K562 (cell line): Measurements from ENCODE around the gene EFHC1. TPM values are rescaled to one million over a fixed set of nuclear protein-coding genes. Genes with fewer than 3 reads are reported as not detected.
A peak's percentile ranks its signal among the peaks of the same experiment; 100 is the strongest.

Experiments used
- ATAC-seq: fragments of 200-7000 bp; cut with Tn5 transposase; 3 replicates; pipeline ENCODE4 v1.9.1; 2020; ENCODE audit warnings: moderate library complexity
- BruUV-seq: library from RNA; stranded (reverse); fragments of 400-500 nt; replicated peaks from 2 replicates; lab custom pipeline; 2021; lab: Mats Ljungman, UMichigan
- CTCF ChIA-PET: fragments of 300-600 bp; formaldehyde crosslinking; extraction: SDS; loops from one replicate; lab custom pipeline; 2021; ENCODE audit warnings: low intra/inter-chr PET ratio; lab: Yijun Ruan, JAX
- POLR2A ChIA-PET: fragments of 300-600, 350-650 bp; sonication (Branson Sonifier 250); formaldehyde crosslinking; extraction: SDS; loops from one replicate; lab custom pipeline; 2021; ENCODE audit warnings: antibody characterized with exemption, inconsistent platforms; lab: Yijun Ruan, JAX
- DNase-seq, 4 experiments: peaks; one replicate each; pipeline versions ENCODE4 v3.0.0 to v3.0.0-alpha.2; 2011 to 2018; ENCODE audit warnings: low spot score in 3 of 4, mixed read lengths in 3 of 4; ENCODE audit errors: extremely low read depth in 1 of 4
- FAIRE-seq: peaks from 2 replicates; lab custom pipeline; 2011; peaks lifted over from hg19 to GRCh38; lab: Jason Lieb, UNC
- H2AFZ ChIP-seq: 2 replicates; pipeline ENCODE4 v1.6.0; 2011; ENCODE audit warnings: low read depth, low read length, control low read depth, inconsistent platforms
- H3K27ac ChIP-seq: fragments of 200-600 bp; 3 replicates; pipeline ENCODE4 v1.8.0; 2011; ENCODE audit warnings: low read depth, mild to moderate bottlenecking, control low read depth, inconsistent platforms, low read length, moderate library complexity, mixed read lengths; ENCODE audit errors: extremely low read depth
- H3K27me3 ChIP-seq, 2 experiments: fragments of 300-600 bp in 1 of 2; 2 replicates in 1 of 2; 3 replicates in 1 of 2; pipeline versions ENCODE4 v1.6.0 to v1.8.0; 2011; ENCODE audit warnings: inconsistent platforms in 2 of 2, low read length in 2 of 2, mild to moderate bottlenecking in 1 of 2, mixed read lengths in 1 of 2, moderate library complexity in 1 of 2; ENCODE audit not compliant: control insufficient read depth in 2 of 2, insufficient read depth in 2 of 2
- H3K36me3 ChIP-seq: fragments of 300-600 bp; 3 replicates; pipeline ENCODE4 v1.8.0; 2011; ENCODE audit warnings: mild to moderate bottlenecking, low read length, inconsistent platforms; ENCODE audit not compliant: control insufficient read depth, insufficient read depth
- H3K4me1 ChIP-seq, 2 experiments: fragments of 200-600 bp in 1 of 2; replicated peaks in 1 of 2; 2 replicates in 1 of 2; 3 replicates in 1 of 2; pipeline versions ENCODE4 v1.5.1 to v1.8.0; 2011; ENCODE audit warnings: inconsistent platforms in 2 of 2, low read length in 2 of 2, mild to moderate bottlenecking in 1 of 2, mixed read lengths in 1 of 2, moderate library complexity in 1 of 2; ENCODE audit not compliant: control insufficient read depth in 2 of 2, insufficient read depth in 2 of 2
- H3K4me2 ChIP-seq: 2 replicates; pipeline ENCODE4 v1.6.1; 2011; ENCODE audit warnings: low read length, control low read depth, inconsistent platforms, mixed read lengths; ENCODE audit not compliant: insufficient read depth
- H3K4me3 ChIP-seq: fragments of 200-600 bp; sonication (generic), shearing (Covaris generic); 2 replicates; pipeline ENCODE4 v1.5.1; 2016; ENCODE audit warnings: control low read depth, inconsistent platforms
- H3K79me2 ChIP-seq: fragments of 200-600 bp; 3 replicates; pipeline ENCODE4 v1.8.0; 2011; ENCODE audit warnings: low read length, inconsistent platforms; ENCODE audit not compliant: control insufficient read depth, insufficient read depth
- H3K9ac ChIP-seq, 2 experiments: 2 replicates each; pipeline versions ENCODE4 v1.6.0 to v1.6.1; 2011; ENCODE audit warnings: low read depth in 2 of 2, low read length in 2 of 2, control low read depth in 1 of 2, inconsistent platforms in 1 of 2, mild to moderate bottlenecking in 1 of 2, mixed read lengths in 1 of 2; ENCODE audit not compliant: insufficient read depth in 1 of 2
- H3K9me1 ChIP-seq: one replicate; pipeline ENCODE4 v1.6.0; 2011; ENCODE audit warnings: inconsistent platforms, mild to moderate bottlenecking, low read length, moderate library complexity; ENCODE audit not compliant: control insufficient read depth, insufficient read depth
- H3K9me3 ChIP-seq: replicated peaks from 2 replicates; pipeline ENCODE4 v1.5.1; 2011; ENCODE audit warnings: low read depth, low read length, inconsistent platforms; ENCODE audit not compliant: control insufficient read depth, insufficient read depth
- H4K20me1 ChIP-seq: replicated peaks from 2 replicates; pipeline ENCODE4 v1.6.1; 2011; ENCODE audit warnings: low read length, inconsistent platforms, mixed read lengths; ENCODE audit not compliant: control insufficient read depth, insufficient read depth
- GABPB1 ChIP-seq: sonication (generic); formaldehyde crosslinking; IDR thresholded peaks from 2 replicates; pipeline ENCODE4 v1.8.0; 2022; ENCODE audit warnings: mild to moderate bottlenecking, missing genetic modification reagents
- KLF1 ChIP-seq: fragments of 450-650 bp; IDR thresholded peaks from 2 replicates; pipeline ENCODE4 v1.6.1; 2016; ENCODE audit warnings: missing genetic modification characterization, missing compliant biosample characterization
- L3MBTL2 ChIP-seq: fragments of 450-650 bp; IDR thresholded peaks from 2 replicates; pipeline ENCODE4 v1.6.1; 2016; ENCODE audit warnings: mild to moderate bottlenecking, moderate library complexity
- MCM2 ChIP-seq: fragments of 450-650 bp; IDR thresholded peaks from 2 replicates; pipeline ENCODE4 v1.6.1; 2017; ENCODE audit warnings: low read depth, mild to moderate bottlenecking
- MIER1 ChIP-seq: fragments of 450-650 bp; IDR thresholded peaks from 2 replicates; pipeline ENCODE4 v1.6.1; 2016; ENCODE audit warnings: antibody characterized with exemption, mild to moderate bottlenecking, low read depth
- NR2C1 ChIP-seq, 2 experiments: fragments of 450-650 bp; IDR thresholded peaks; 2 replicates each; pipeline ENCODE4 v1.6.1; 2017; ENCODE audit warnings: mild to moderate bottlenecking in 2 of 2, antibody characterized with exemption in 1 of 2, inconsistent platforms in 1 of 2, missing compliant biosample characterization in 1 of 2, missing genetic modification characterization in 1 of 2
- NR3C1 ChIP-seq: sonication (generic); formaldehyde crosslinking; IDR thresholded peaks from 2 replicates; pipeline ENCODE4 v1.8.1; 2022; ENCODE audit warnings: missing genetic modification reagents
- POLR2G ChIP-seq: fragments of 200-400 bp; formaldehyde crosslinking; IDR thresholded peaks from 2 replicates; pipeline ENCODE4 v1.6.1; 2017; ENCODE audit warnings: low read depth, mild to moderate bottlenecking, antibody characterized with exemption, low read length, moderate library complexity
- ZFX ChIP-seq: sonication (generic); formaldehyde crosslinking; IDR thresholded peaks from 2 replicates; pipeline ENCODE4 v1.8.0; 2022; ENCODE audit warnings: mild to moderate bottlenecking, missing genetic modification reagents, moderate library complexity
- ZKSCAN1 ChIP-seq: fragments of 150-350 bp; IDR thresholded peaks from 2 replicates; pipeline ENCODE4 v1.6.1; 2016; ENCODE audit warnings: low read depth, low read length
- ZNF707 ChIP-seq: fragments of 250-450 bp; sonication (Bioruptor Pico); conservative IDR thresholded peaks from 2 replicates; pipeline ENCODE4 v1.8.0; 2022; ENCODE audit warnings: inconsistent platforms, mild to moderate bottlenecking, moderate library complexity
- WGBS: fragments of 100-300 bp; shearing (Covaris generic); methylation state at CpG from one replicate; pipeline ENCODE4 v1.1.6; 2016; ENCODE audit warnings: low coverage, mixed read lengths; ENCODE audit not compliant: insufficient coverage; ENCODE audit errors: missing lambda C conversion rate; 5-methylcytosine and 5-hydroxymethylcytosine counted together
- in situ Hi-C: fragments of 300-500 bp; cut with MboI; formaldehyde crosslinking; loops from 4 replicates; pipeline ENCODE4 v1.15.0; 2018; ENCODE audit warnings: inconsistent platforms, mixed read lengths
- intact Hi-C: fragments of 100-400 bp; cut with micrococcal nuclease; formaldehyde crosslinking; loops from 2 replicates; pipeline ENCODE4 v1.14.2; 2022
- polyA plus RNA-seq, 8 experiments: library from polyadenylated mRNA; depleted of rRNA in 4 of 8; stranded (reverse) in 5 of 8; unstranded in 3 of 8; fragments of >200 nt; fragmentation: Nextera tagmentation in 2 of 8; fragmentation: Illumina TruSeq in 1 of 8; extraction: Ambion mirVana in 2 of 8; extraction: Trizol in 1 of 8; gene quantifications; 2 replicates each; pipeline versions ENCODE4 v1.2.1 to v1.2.3, GENCODE V29; 2011 to 2014; ENCODE audit warnings: inconsistent platforms in 1 of 8, missing spikeins in 1 of 8
- total RNA-seq, 7 experiments: library from RNA; depleted of rRNA in 6 of 7; stranded (reverse); fragments of >200 nt in 6 of 7; fragmentation: Illumina TruSeq in 2 of 7; extraction: Trizol in 2 of 7; gene quantifications; 2 replicates each; pipeline versions ENCODE4 v1.2.1 to v1.2.3, GENCODE V29; 2011 to 2021; ENCODE audit warnings: low replicate concordance in 1 of 7
- TF ChIP-seq, protein P1 (sequence below), 2 experiments: fragments of 250-450 bp in 1 of 2; fragments of 450-650 bp in 1 of 2; sonication (Bioruptor Pico) in 1 of 2; IDR thresholded peaks; 2 replicates each; pipeline versions ENCODE4 v1.6.1 to v1.8.0; 2016 to 2021; ENCODE audit warnings: mild to moderate bottlenecking in 2 of 2, moderate library complexity in 2 of 2, missing compliant biosample characterization in 1 of 2, missing genetic modification characterization in 1 of 2
- TF ChIP-seq, protein P2 (sequence below): fragments of 250-450 bp; sonication (Bioruptor Pico); IDR thresholded peaks from 2 replicates; pipeline ENCODE4 v1.4.0; 2020
- TF ChIP-seq, protein P3 (sequence below): sonication (generic); formaldehyde crosslinking; IDR thresholded peaks from 2 replicates; pipeline ENCODE4 v1.8.1; 2022; ENCODE audit warnings: missing genetic modification reagents
- TF ChIP-seq, protein P4 (sequence below): IDR thresholded peaks from 3 replicates; pipeline ENCODE4 v1.6.1; 2011; ENCODE audit warnings: borderline replicate concordance, mild to moderate bottlenecking, moderate library complexity; ENCODE audit not compliant: insufficient read length; ENCODE audit errors: extremely low read depth
- TF ChIP-seq, protein P5 (sequence below): fragments of 250-450 bp; sonication (Bioruptor Pico); IDR thresholded peaks from 2 replicates; pipeline ENCODE4 v1.9.0; 2021; ENCODE audit warnings: mild to moderate bottlenecking

EFHC1 gene
- total and polyA plus RNA-seq, 9 of the 15 experiments (the other 6 are each of a cell fraction or from before 2014, with no cell fraction given) = 9.5 to 31.0 (median 14.9) TPM

DNA sequence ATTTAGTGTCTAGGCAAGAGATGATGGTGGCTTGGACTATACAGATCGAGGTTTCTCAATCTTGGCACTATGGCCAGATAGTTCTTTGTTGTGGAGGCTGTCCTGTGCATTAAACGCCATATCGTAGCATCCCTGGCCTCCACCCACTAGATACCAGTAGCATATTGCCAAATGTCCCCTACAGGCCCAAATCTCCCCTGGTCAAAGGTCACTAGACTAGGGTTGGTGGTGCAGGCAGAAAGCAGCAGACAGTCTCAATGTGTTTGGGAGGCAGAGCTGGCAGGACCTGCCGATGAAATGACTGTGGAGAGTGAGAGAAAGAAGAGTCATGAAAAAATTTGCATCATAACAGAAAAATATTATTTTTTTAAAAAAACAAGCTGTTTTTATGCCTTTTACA, 93.8 kb downstream of the EFHC1 start:
- Histone ChIP-seq H4K20me1 (no peaks in the 10 kb centered on the region), H3K9ac (no peak overlapping the region), H3K79me2 (peaks cover 3% of the 10 kb centered on the region; the same call in 1 of the 3 replicates), H2AFZ (no peak overlapping the region), H3K4me1 (peaks cover 37 to 44% of the 10 kb centered on the region in 2 experiments), H3K4me2 (no peak overlapping the region; the same call in 1 of the 2 replicates), H3K9me3 (no peaks in the 10 kb centered on the region), H3K36me3 (peaks cover 53% of the 10 kb centered on the region; the same call in 2 of the 3 replicates), H3K27me3 (no peaks in the 10 kb centered on the region), H3K4me3 (no peak overlapping the region), H3K9me1 (peaks cover 3% of the 10 kb centered on the region), H3K27ac (no peak overlapping the region; the same call in 2 of the 3 replicates)
- 73% methylated on average over 4 of the region's 4 CpGs for WGBS
- intact Hi-C loops (loop anchor here (10.0 kb wide), 1 partner anchor 229 kb away; the partner anchor contains the start of gene MCM3), in situ Hi-C loops (no loop called here)
- ATAC-seq (no peak), FAIRE-seq (no peak), DNase-seq (no peak)
- no TSS peak for BruUV-seq
- CTCF ChIA-PET = no interaction called here
- POLR2A ChIA-PET = interaction anchor here (0.7 to 1.0 kb wide), 2 partner anchors 10 to 151 kb away, joined by 3 read pairs; no protein-coding TSS in a partner anchor
- TF ChIP-seq, protein P1, sequence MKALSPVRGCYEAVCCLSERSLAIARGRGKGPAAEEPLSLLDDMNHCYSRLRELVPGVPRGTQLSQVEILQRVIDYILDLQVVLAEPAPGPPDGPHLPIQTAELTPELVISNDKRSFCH (CRISPR knock-in tag; IDR thresholded peaks at IDR 0.05) = no peak
- TF ChIP-seq, protein P1 (tag; IDR thresholded peaks at IDR 0.05) = no peak
- TF ChIP-seq, protein P2, sequence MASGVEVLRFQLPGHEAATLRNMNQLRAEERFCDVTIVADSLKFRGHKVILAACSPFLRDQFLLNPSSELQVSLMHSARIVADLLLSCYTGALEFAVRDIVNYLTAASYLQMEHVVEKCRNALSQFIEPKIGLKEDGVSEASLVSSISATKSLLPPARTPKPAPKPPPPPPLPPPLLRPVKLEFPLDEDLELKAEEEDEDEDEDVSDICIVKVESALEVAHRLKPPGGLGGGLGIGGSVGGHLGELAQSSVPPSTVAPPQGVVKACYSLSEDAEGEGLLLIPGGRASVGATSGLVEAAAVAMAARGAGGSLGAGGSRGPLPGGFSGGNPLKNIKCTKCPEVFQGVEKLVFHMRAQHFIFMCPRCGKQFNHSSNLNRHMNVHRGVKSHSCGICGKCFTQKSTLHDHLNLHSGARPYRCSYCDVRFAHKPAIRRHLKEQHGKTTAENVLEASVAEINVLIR (CRISPR knock-in tag) = no peak
- no peak for TF ChIP-seq KLF1 (tag)
- TF ChIP-seq, protein P3, sequence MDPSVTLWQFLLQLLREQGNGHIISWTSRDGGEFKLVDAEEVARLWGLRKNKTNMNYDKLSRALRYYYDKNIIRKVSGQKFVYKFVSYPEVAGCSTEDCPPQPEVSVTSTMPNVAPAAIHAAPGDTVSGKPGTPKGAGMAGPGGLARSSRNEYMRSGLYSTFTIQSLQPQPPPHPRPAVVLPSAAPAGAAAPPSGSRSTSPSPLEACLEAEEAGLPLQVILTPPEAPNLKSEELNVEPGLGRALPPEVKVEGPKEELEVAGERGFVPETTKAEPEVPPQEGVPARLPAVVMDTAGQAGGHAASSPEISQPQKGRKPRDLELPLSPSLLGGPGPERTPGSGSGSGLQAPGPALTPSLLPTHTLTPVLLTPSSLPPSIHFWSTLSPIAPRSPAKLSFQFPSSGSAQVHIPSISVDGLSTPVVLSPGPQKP (CRISPR knock-in tag) = no peak
- 0 out of 2 replicates have a peak, but pooled peaks have one; percentile 2 for TF ChIP-seq L3MBTL2
- no peak for TF ChIP-seq ZFX (CRISPR knock-in tag)
- TF ChIP-seq POLR2G = no peak
- TF ChIP-seq, protein P4, sequence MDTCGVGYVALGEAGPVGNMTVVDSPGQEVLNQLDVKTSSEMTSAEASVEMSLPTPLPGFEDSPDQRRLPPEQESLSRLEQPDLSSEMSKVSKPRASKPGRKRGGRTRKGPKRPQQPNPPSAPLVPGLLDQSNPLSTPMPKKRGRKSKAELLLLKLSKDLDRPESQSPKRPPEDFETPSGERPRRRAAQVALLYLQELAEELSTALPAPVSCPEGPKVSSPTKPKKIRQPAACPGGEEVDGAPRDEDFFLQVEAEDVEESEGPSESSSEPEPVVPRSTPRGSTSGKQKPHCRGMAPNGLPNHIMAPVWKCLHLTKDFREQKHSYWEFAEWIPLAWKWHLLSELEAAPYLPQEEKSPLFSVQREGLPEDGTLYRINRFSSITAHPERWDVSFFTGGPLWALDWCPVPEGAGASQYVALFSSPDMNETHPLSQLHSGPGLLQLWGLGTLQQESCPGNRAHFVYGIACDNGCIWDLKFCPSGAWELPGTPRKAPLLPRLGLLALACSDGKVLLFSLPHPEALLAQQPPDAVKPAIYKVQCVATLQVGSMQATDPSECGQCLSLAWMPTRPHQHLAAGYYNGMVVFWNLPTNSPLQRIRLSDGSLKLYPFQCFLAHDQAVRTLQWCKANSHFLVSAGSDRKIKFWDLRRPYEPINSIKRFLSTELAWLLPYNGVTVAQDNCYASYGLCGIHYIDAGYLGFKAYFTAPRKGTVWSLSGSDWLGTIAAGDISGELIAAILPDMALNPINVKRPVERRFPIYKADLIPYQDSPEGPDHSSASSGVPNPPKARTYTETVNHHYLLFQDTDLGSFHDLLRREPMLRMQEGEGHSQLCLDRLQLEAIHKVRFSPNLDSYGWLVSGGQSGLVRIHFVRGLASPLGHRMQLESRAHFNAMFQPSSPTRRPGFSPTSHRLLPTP = no peak
- no peak for TF ChIP-seq GABPB1 (CRISPR knock-in tag)
- TF ChIP-seq ZNF707 = no peak
- TF ChIP-seq ZKSCAN1 = no peak
- no peak for TF ChIP-seq MIER1
- no peak for TF ChIP-seq MCM2
- TF ChIP-seq, protein P5, sequence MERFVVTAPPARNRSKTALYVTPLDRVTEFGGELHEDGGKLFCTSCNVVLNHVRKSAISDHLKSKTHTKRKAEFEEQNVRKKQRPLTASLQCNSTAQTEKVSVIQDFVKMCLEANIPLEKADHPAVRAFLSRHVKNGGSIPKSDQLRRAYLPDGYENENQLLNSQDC (CRISPR knock-in tag) = no peak
- TF ChIP-seq NR2C1 (IDR thresholded peaks at IDR 0.05) = peak; percentile 36; the same call in 1 of the 2 replicates
- TF ChIP-seq NR2C1 (tag; IDR thresholded peaks at IDR 0.05) = 0 out of 2 replicates have a peak, but pooled peaks have one; percentile 26
- TF ChIP-seq NR3C1 (CRISPR knock-in tag) = no peak
